AG04450 (cell line): ENCODE data around the gene TMEM141. TPM values are rescaled to one million over a fixed set of nuclear protein-coding genes. Genes with fewer than 3 reads are reported as not detected.

Experiments used
- CTCF ChIA-PET: fragments of 300-600, 350-600 bp; formaldehyde crosslinking; extraction: SDS; loops from one replicate; lab custom pipeline; 2022; ENCODE audit warnings: antibody characterized with exemption, inconsistent platforms; lab: Charles Lee
- POLR2A ChIA-PET: fragments of 350-600 bp; formaldehyde crosslinking; extraction: SDS; loops from one replicate; lab custom pipeline; 2021; ENCODE audit warnings: antibody characterized with exemption, inconsistent platforms; lab: Yijun Ruan, JAX
- DNase-seq: peaks from one replicate; pipeline ENCODE4 v3.0.0-alpha.2; 2011; ENCODE audit warnings: low read depth, low spot score
- H3K27ac ChIP-seq: one replicate; pipeline ENCODE4 v1.5.1; 2012; ENCODE audit warnings: low read depth, low read length, control low read depth
- H3K27me3 ChIP-seq: one replicate; pipeline ENCODE4 v1.6.0; 2012; ENCODE audit warnings: low read length; ENCODE audit not compliant: control insufficient read depth, insufficient read depth
- H3K4me3 ChIP-seq: 2 replicates; pipeline ENCODE4 v1.5.1; 2011; ENCODE audit warnings: mild to moderate bottlenecking, low read depth, low read length, control low read depth
- H3K9me3 ChIP-seq: 2 replicates; pipeline ENCODE4 v1.5.1; 2012; ENCODE audit warnings: low read length; ENCODE audit not compliant: control insufficient read depth, insufficient read depth
- CTCF ChIP-seq: IDR thresholded peaks from 2 replicates; pipeline ENCODE4 v1.5.1; 2011; ENCODE audit warnings: low read depth, low read length, control low read depth, inconsistent platforms
- polyA minus RNA-seq: library from RNA; depleted of rRNA, polyadenylated mRNA; stranded (reverse); fragments of >200 nt; gene quantifications from 2 replicates; pipeline ENCODE4 v1.2.3, GENCODE V29; 2011; rRNA and poly(A)+ RNA removed
- polyA plus RNA-seq: library from polyadenylated mRNA; depleted of rRNA; stranded (reverse); fragments of >200 nt; gene quantifications from 2 replicates; pipeline ENCODE4 v1.2.3, GENCODE V29; 2011; rRNA removed

Gene TMEM141
- polyA plus RNA-seq: 34.9 and 44.3 TPM in 2 replicates
- 9.3 and 18.9 TPM in 2 replicates for polyA minus RNA-seq

- Histone ChIP-seq H3K27me3 (peaks cover 4% of the 10 kb centered on the region), H3K9me3 (no peaks in the 10 kb centered on the region; the same call in 1 of the 2 replicates), H3K27ac (peak within 1 kb of the TSS; percentile 57), H3K4me3 (peak within 1 kb of the TSS; percentile 91)
- ChIA-PET POLR2A (interaction anchor here (0.5 to 1.0 kb wide), 6 partner anchors 9 to 402 kb away, joined by 3 to 4 read pairs (median 3); partner anchors contain the start of genes AJM1 and FUT7), CTCF (interaction anchor here (0.6 to 1.2 kb wide), 2 partner anchors 51 to 244 kb away, joined by 4 read pairs; partner anchors contain the start of gene AJM1)
- peak; percentile 99 for DNase-seq
- no peak for TF ChIP-seq CTCF
Measured at GRCh38 chr9:136790640-136791515, at the start of gene TMEM141. Gene TMEM141, plus strand, starts transcription at chr9:136791344. Its CDS starts 27 bp downstream, at chr9:136791371.

GRCh38 chr9:136741883-136742571 lies 49.1 kb upstream of the TMEM141 start:
- POLR2A ChIA-PET: interaction anchor here (1.7 kb wide), 1 partner anchor 14 kb away, joined by 10 read pairs; no protein-coding TSS in a partner anchor
- H3K4me3 ChIP-seq: no peak overlapping the region
- H3K27ac ChIP-seq: no peak overlapping the region
- peaks cover 57% of the 10 kb centered on the region for H3K27me3 ChIP-seq
- H3K9me3 ChIP-seq: peaks cover 10% of the 10 kb centered on the region; the same call in 1 of the 2 replicates
- DNase-seq: no peak
- CTCF ChIA-PET: interaction anchor here (1.0 kb wide), 1 partner anchor 13 kb away, joined by 3 read pairs; no protein-coding TSS in a partner anchor
- TF ChIP-seq CTCF: no peak

GRCh38 chr9:136742591-136743391 lies 48.4 kb upstream of the TMEM141 start, which contains the start of gene LCN10:
Gene LCN10, minus strand, starts transcription at chr9:136742940. Its CDS starts 37 bp downstream, at chr9:136742903.
- H3K27ac ChIP-seq: no peak within 1 kb of the TSS
- CTCF ChIA-PET: interaction anchor here (0.6 kb wide), 1 partner anchor 285 kb away, joined by 3 read pairs; no protein-coding TSS in a partner anchor
- no peak within 1 kb of the TSS for H3K4me3 ChIP-seq
- POLR2A ChIA-PET: no interaction called here
- peaks cover 10% of the 10 kb centered on the region; the same call in 1 of the 2 replicates for H3K9me3 ChIP-seq
- peaks cover 57% of the 10 kb centered on the region for H3K27me3 ChIP-seq
- no peak for DNase-seq
- peak; percentile 45 for TF ChIP-seq CTCF

GRCh38 chr9:136743639-136744211 lies 47.4 kb upstream of the TMEM141 start:
- no peak overlapping the region for H3K4me3 ChIP-seq
- no peak for DNase-seq
- peaks cover 6% of the 10 kb centered on the region; the same call in 1 of the 2 replicates for H3K9me3 ChIP-seq
- ChIA-PET CTCF (interaction anchor here (0.6 kb wide), 1 partner anchor 286 kb away, joined by 3 read pairs; no protein-coding TSS in a partner anchor), POLR2A (no interaction called here)
- no peak overlapping the region for H3K27ac ChIP-seq
- H3K27me3 ChIP-seq: peaks cover 55% of the 10 kb centered on the region
- no peak for TF ChIP-seq CTCF
